Stimulated activated CD4-positive, alpha-beta T cell treated with anti-CD3 and anti-CD28 coated beads, Interleukin-2, amount 100 ng/mL, for 24 hours (primary cell): ENCODE measurements around the gene HPS5.
"Not testable (repeated sequence)": the region's sequence is repeated elsewhere in the genome, so short reads cannot be mapped to it uniquely, and the experiment has no call there.

ENCODE experiments used
- DNase-seq, 2 donors: peaks; one replicate each; pipeline ENCODE4 v3.0.0-alpha.2; 2020

The HPS5 gene

GRCh38 chr11:18267335-18268133 is 54.4 kb downstream of the HPS5 start:
- not testable (repeated sequence) for DNase-seq

- no peak for DNase-seq
These were observed 56.0 kb downstream of the HPS5 start, which contains the start of gene SAA1 for GRCh38 chr11:18265949-18266348. SAA1 (plus strand) TSS chr11:18266264; CDS start chr11:18266888, 624 bp downstream.

- no peak for DNase-seq
These were observed 57.0 kb downstream of the HPS5 start for GRCh38 chr11:18264677-18265555.

GRCh38 chr11:18264035-18264434 is 57.9 kb downstream of the HPS5 start:
- DNase-seq: no peak

GRCh38 chr11:18262681-18263350 is 59.1 kb downstream of the HPS5 start:
- not testable (repeated sequence) for DNase-seq

- DNase-seq: no peak
These were observed 60.2 kb downstream of the HPS5 start for GRCh38 chr11:18261721-18262120.

- DNase-seq: no peak
These were observed 62.7 kb downstream of the HPS5 start for GRCh38 chr11:18259259-18259658.

- no peak for DNase-seq
These were observed 67.1 kb downstream of the HPS5 start for GRCh38 chr11:18254781-18255361.

GRCh38 chr11:18253778-18254338 is 68.1 kb downstream of the HPS5 start:
- DNase-seq: no peak

GRCh38 chr11:18253233-18253632 is 68.7 kb downstream of the HPS5 start:
- no peak for DNase-seq

- no peak for DNase-seq
These were observed 73.4 kb downstream of the HPS5 start, which contains the start of gene SAA2 for GRCh38 chr11:18248561-18248960. SAA2 (minus strand) TSS chr11:18248668; CDS start chr11:18248011, 657 bp downstream.

- DNase-seq: not testable (repeated sequence)
These were observed 74.8 kb downstream of the HPS5 start for GRCh38 chr11:18247191-18247581.

- DNase-seq: peak in 1 of 2 donors; percentile 10
These were observed 75.4 kb downstream of the HPS5 start for GRCh38 chr11:18246379-18247190.

- DNase-seq: no peak
These were observed 76.5 kb downstream of the HPS5 start for GRCh38 chr11:18245396-18245795.

- peak; percentile 56 to 59 for DNase-seq
These were observed 78.1 kb downstream of the HPS5 start for GRCh38 chr11:18243783-18244362.

GRCh38 chr11:18239655-18240054 is 82.3 kb downstream of the HPS5 start:
- DNase-seq: no peak

- DNase-seq: no peak
These were observed 85.1 kb downstream of the HPS5 start, which contains the start of gene SAA4 for GRCh38 chr11:18236664-18237356. SAA4 (minus strand) TSS chr11:18236802; CDS start chr11:18235926, 876 bp downstream.

- DNase-seq: no peak
These were observed 86.3 kb downstream of the HPS5 start for GRCh38 chr11:18235394-18236334.

- DNase-seq: no peak
These were observed 88.0 kb downstream of the HPS5 start for GRCh38 chr11:18233912-18234311.
